H9 (cell line): Measurements from ENCODE around the gene RBPJL. TPM values are rescaled to one million over a fixed set of nuclear protein-coding genes. Genes with fewer than 3 reads are reported as not detected.

Experiments used
- DNase-seq: peaks from one replicate; pipeline ENCODE4 v3.0.0-alpha.2; 2017
- H2AFZ ChIP-seq: one replicate; pipeline ENCODE4 v1.6.1; 2013; ENCODE audit warnings: mild to moderate bottlenecking, low read length, control low read depth, moderate library complexity
- H2AK5ac ChIP-seq: 2 replicates; pipeline ENCODE4 v1.6.1; 2013; ENCODE audit warnings: low read length, control low read depth, mixed read lengths; ENCODE audit not compliant: insufficient read length
- H2BK120ac ChIP-seq: one replicate; pipeline ENCODE4 v1.6.1; 2013; ENCODE audit warnings: low read depth, mild to moderate bottlenecking, low read length, control low read depth, inconsistent platforms; ENCODE audit not compliant: poor library complexity, severe bottlenecking
- H2BK12ac ChIP-seq: 2 replicates; pipeline ENCODE4 v1.6.1; 2013; ENCODE audit warnings: low read length, control low read depth, mixed read lengths, low read depth; ENCODE audit not compliant: insufficient read length
- H2BK15ac ChIP-seq: 2 replicates; pipeline ENCODE4 v1.6.1; 2013; ENCODE audit warnings: low read depth, low read length, control low read depth
- H2BK20ac ChIP-seq: one replicate; pipeline ENCODE4 v1.6.1; 2013; ENCODE audit warnings: low read depth, mild to moderate bottlenecking, low read length, control low read depth, inconsistent platforms; ENCODE audit not compliant: poor library complexity, severe bottlenecking
- H2BK5ac ChIP-seq: 2 replicates; pipeline ENCODE4 v1.6.1; 2013; ENCODE audit warnings: low read length, control low read depth, mixed read lengths; ENCODE audit not compliant: insufficient read length
- H3K14ac ChIP-seq: 2 replicates; pipeline ENCODE4 v1.6.1; 2013; ENCODE audit warnings: low read length, control low read depth; ENCODE audit not compliant: insufficient read depth
- H3K18ac ChIP-seq: 2 replicates; pipeline ENCODE4 v1.6.1; 2013; ENCODE audit warnings: low read depth, mild to moderate bottlenecking, mixed read lengths, low read length, control low read depth; ENCODE audit not compliant: insufficient read length
- H3K23ac ChIP-seq: 2 replicates; pipeline ENCODE4 v1.6.1; 2013; ENCODE audit warnings: low read length, control low read depth, mixed read lengths, low read depth; ENCODE audit not compliant: insufficient read length
- H3K23me2 ChIP-seq: 2 replicates; pipeline ENCODE4 v1.6.1; 2013; ENCODE audit warnings: low read depth, mild to moderate bottlenecking, mixed read lengths, low read length, control low read depth; ENCODE audit not compliant: insufficient read length, poor library complexity, severe bottlenecking
- H3K27ac ChIP-seq: 2 replicates; pipeline ENCODE4 v1.5.1; 2013; ENCODE audit warnings: low read length, control low read depth, mixed read lengths, low read depth; ENCODE audit not compliant: insufficient read length
- H3K27me3 ChIP-seq: 2 replicates; pipeline ENCODE4 v1.6.1; 2013; ENCODE audit warnings: low read length, control low read depth, inconsistent platforms; ENCODE audit not compliant: insufficient read depth
- H3K4ac ChIP-seq: 2 replicates; pipeline ENCODE4 v1.6.1; 2013; ENCODE audit warnings: low read depth, mild to moderate bottlenecking, control low read depth, inconsistent platforms, low read length, moderate library complexity
- H3K4me1 ChIP-seq: 2 replicates; pipeline ENCODE4 v1.6.1; 2013; ENCODE audit warnings: low read length, control low read depth, inconsistent platforms; ENCODE audit not compliant: insufficient read depth
- H3K4me2 ChIP-seq: 2 replicates; pipeline ENCODE4 v1.6.1; 2013; ENCODE audit warnings: low read length, control low read depth, mixed read lengths; ENCODE audit not compliant: insufficient read length, insufficient read depth
- H3K56ac ChIP-seq: 2 replicates; pipeline ENCODE4 v1.6.1; 2013; ENCODE audit warnings: low read depth, mild to moderate bottlenecking, mixed read lengths, low read length, control low read depth; ENCODE audit not compliant: insufficient read length
- H3K79me1 ChIP-seq: 2 replicates; pipeline ENCODE4 v1.6.1; 2013; ENCODE audit warnings: low read depth, mild to moderate bottlenecking, moderate library complexity, low read length, control low read depth, inconsistent platforms; ENCODE audit not compliant: insufficient read depth, poor library complexity, severe bottlenecking
- H3K79me2 ChIP-seq: 2 replicates; pipeline ENCODE4 v1.6.1; 2013; ENCODE audit warnings: low read length, control low read depth, inconsistent platforms; ENCODE audit not compliant: insufficient read depth
- H3K9ac ChIP-seq: 2 replicates; pipeline ENCODE4 v1.6.1; 2013; ENCODE audit warnings: low read length, control low read depth, mixed read lengths; ENCODE audit not compliant: insufficient read length; ENCODE audit errors: extremely low read depth
- H3K9me3 ChIP-seq: one replicate; pipeline ENCODE4 v1.6.1; 2013; ENCODE audit warnings: low read depth, low read length, inconsistent platforms; ENCODE audit not compliant: control insufficient read depth
- H3T11ph ChIP-seq: one replicate; pipeline ENCODE4 v1.6.1; 2013; ENCODE audit warnings: mild to moderate bottlenecking, low read length, control low read depth, inconsistent platforms
- H4K20me1 ChIP-seq: one replicate; pipeline ENCODE4 v1.6.1; 2013; ENCODE audit not compliant: control insufficient read depth, insufficient read length, insufficient read depth
- H4K5ac ChIP-seq: 2 replicates; pipeline ENCODE4 v1.6.1; 2013; ENCODE audit warnings: low read depth, mild to moderate bottlenecking, mixed read lengths, low read length, control low read depth; ENCODE audit not compliant: insufficient read length
- H4K8ac ChIP-seq: replicated peaks from 2 replicates; pipeline ENCODE4 v1.6.1; 2013; ENCODE audit warnings: low read length, control low read depth, mixed read lengths, low read depth; ENCODE audit not compliant: insufficient read length
- H4K91ac ChIP-seq: 2 replicates; pipeline ENCODE4 v1.6.1; 2013; ENCODE audit warnings: low read depth, mild to moderate bottlenecking, moderate library complexity, mixed read lengths, low read length, control low read depth; ENCODE audit not compliant: insufficient read length
- H3K27ac Mint-ChIP-seq, 3 experiments: 2 replicates in 2 of 3; 3 replicates in 1 of 3; pipeline ENCODE4 v1.8.0; 2020 to 2021; ENCODE audit warnings: mixed read lengths in 3 of 3, mild to moderate bottlenecking in 1 of 3, moderate library complexity in 1 of 3
- H3K27me3 Mint-ChIP-seq: 2 replicates; pipeline ENCODE4 v1.8.0; 2021; ENCODE audit warnings: low read depth, mild to moderate bottlenecking, moderate library complexity, mixed read lengths
- H3K36me3 Mint-ChIP-seq, 3 experiments: 2 replicates in 2 of 3; 3 replicates in 1 of 3; pipeline ENCODE4 v1.8.0; 2020 to 2021; ENCODE audit warnings: low read depth in 3 of 3, mixed read lengths in 3 of 3; ENCODE audit not compliant: insufficient read depth in 1 of 3
- H3K4me1 Mint-ChIP-seq, 2 experiments: 2 replicates each; pipeline ENCODE4 v1.8.0; 2020; ENCODE audit warnings: mixed read lengths in 2 of 2
- H3K4me3 Mint-ChIP-seq, 2 experiments: 2 replicates in 1 of 2; 3 replicates in 1 of 2; pipeline ENCODE4 v1.8.0; 2020 to 2021; ENCODE audit warnings: mild to moderate bottlenecking in 2 of 2, mixed read lengths in 2 of 2, moderate library complexity in 1 of 2
- H3K9me3 Mint-ChIP-seq, 2 experiments: 2 replicates in 1 of 2; 3 replicates in 1 of 2; pipeline ENCODE4 v1.8.0; 2020; ENCODE audit warnings: mild to moderate bottlenecking in 2 of 2, mixed read lengths in 2 of 2, moderate library complexity in 1 of 2
- CTCF ChIP-seq: fragments of 200-600 bp; sonication (generic); conservative IDR thresholded peaks from 3 replicates; pipeline ENCODE4 v1.8.0; 2021; ENCODE audit warnings: antibody characterized with exemption, mild to moderate bottlenecking
- WGBS: extraction: QIAGEN DNeasy Blood & Tissue Kit; methylation state at CpG from one replicate; pipeline ENCODE4 v1.1.7; 2013; ENCODE audit warnings: missing lambda C conversion rate, low lambda C conversion rate, mixed read lengths; ENCODE audit not compliant: insufficient read length; ENCODE audit errors: extremely low coverage; 5-methylcytosine and 5-hydroxymethylcytosine counted together
- total RNA-seq: library from RNA; stranded (reverse); gene quantifications from 2 replicates; pipeline ENCODE4 v1.2.1, GENCODE V29; 2021

RBPJL gene
- total RNA-seq, 1 experiment from 2014 or later: 0.28 TPM

GRCh38 chr20:45346851-45347250 is 40.2 kb downstream of the RBPJL start:
- Histone ChIP-seq H3K18ac (no peak overlapping the region), H3K23ac (no peak overlapping the region)
- H3K4me1 Mint-ChIP-seq: peaks cover 58 to 60% of the 10 kb centered on the region in 2 experiments

More at GRCh38 chr20:45346851-45347250, 40.2 kb downstream of the RBPJL start:
- H4K5ac ChIP-seq: no peak overlapping the region
- no peak overlapping the region for H3K4ac ChIP-seq
- no peak overlapping the region for H2AFZ ChIP-seq
- no peaks in the 10 kb centered on the region for H3K79me1 ChIP-seq
- no peak overlapping the region for H2BK20ac ChIP-seq
- no peak overlapping the region for H2BK12ac ChIP-seq
- H2BK15ac ChIP-seq: no peak overlapping the region
- H3K9me3 ChIP-seq: no peaks in the 10 kb centered on the region
- H3K27ac ChIP-seq: no peak overlapping the region
- H2AK5ac ChIP-seq: no peak overlapping the region
- H2BK120ac ChIP-seq: no peak overlapping the region
- Mint-ChIP-seq H3K27me3 (peaks cover 4% of the 10 kb centered on the region; the same call in 1 of the 2 replicates), H3K27ac (no peak overlapping the region), H3K4me3 (peak overlapping the region; percentile 82 to 90), H3K36me3 (no peaks in the 10 kb centered on the region), H3K9me3 (no peaks in the 10 kb centered on the region)
- H2BK5ac ChIP-seq: no peak overlapping the region
- H4K91ac ChIP-seq: no peak overlapping the region
- H4K8ac ChIP-seq: no peak overlapping the region
- peaks cover 28% of the 10 kb centered on the region; the same call in 1 of the 2 replicates for H3K4me1 ChIP-seq
- no peak overlapping the region for H3T11ph ChIP-seq
- H3K56ac ChIP-seq: no peak overlapping the region
- peaks cover 3% of the 10 kb centered on the region; the same call in 1 of the 2 replicates for H3K79me2 ChIP-seq
- H3K9ac ChIP-seq: no peak overlapping the region
- peaks cover 9% of the 10 kb centered on the region for H3K23me2 ChIP-seq
- H3K27me3 ChIP-seq: no peaks in the 10 kb centered on the region
- H3K14ac ChIP-seq: no peak overlapping the region
- no peak for DNase-seq
- peak overlapping the region; percentile 95 for H3K4me2 ChIP-seq
- no peak for TF ChIP-seq CTCF
- no CpG with 5 or more reads among the region's 5 CpGs for WGBS
- no peaks in the 10 kb centered on the region for H4K20me1 ChIP-seq
